ENCODE data around the gene PPP1R16B.
A peak's percentile ranks its signal among the peaks of the same experiment; 100 is the strongest.

The PPP1R16B gene

DNA sequence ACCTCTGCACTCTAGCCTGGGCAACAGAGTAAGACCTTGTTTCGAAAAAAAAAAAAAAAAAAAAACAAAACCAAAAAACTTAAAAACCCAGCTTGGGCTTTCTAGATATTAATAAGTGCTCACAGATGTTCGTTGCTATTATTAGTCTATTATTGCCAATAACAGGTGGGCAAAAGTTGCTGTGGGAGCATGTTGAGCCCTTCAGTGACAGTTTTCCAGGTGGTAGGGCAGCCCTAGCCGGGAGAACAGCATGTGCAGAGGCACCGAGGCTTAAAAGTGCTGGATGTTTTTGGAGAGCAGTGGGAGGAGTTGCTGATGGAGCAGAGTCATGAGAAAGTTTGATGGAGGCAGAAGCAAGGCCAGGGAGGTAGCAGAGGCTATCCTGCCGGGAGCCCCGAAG, 4.4 kb downstream of the PPP1R16B start:
- no peaks in the 10 kb centered on the region for H3K27me3 ChIP-seq (ENCODE audit: insufficient read depth, low read length)
- no peaks in the 10 kb centered on the region for H4K20me1 ChIP-seq (ENCODE audit: insufficient read depth, low read length)
- no peak overlapping the region for H3K4me3 ChIP-seq (ENCODE audit: low read depth, low read length, poor library complexity, severe bottlenecking)
- H3K27ac ChIP-seq (ENCODE audit: low read depth, low read length, poor library complexity, severe bottlenecking) = peak overlapping the region; percentile 90
- H3K4me2 ChIP-seq (ENCODE audit: low read length) = no peak overlapping the region; the same call in 1 of the 2 replicates
- no peak overlapping the region for H3K9ac ChIP-seq (ENCODE audit: low read length)
- no peaks in the 10 kb centered on the region for H3F3A ChIP-seq (ENCODE audit: insufficient read depth, low read length)
- H2AFZ ChIP-seq (ENCODE audit: low read length) = no peak overlapping the region
- peaks cover 37% of the 10 kb centered on the region; the same call in 1 of the 2 replicates for H3K36me3 ChIP-seq (ENCODE audit: insufficient read depth, low read length)
- no peaks in the 10 kb centered on the region for H3K9me2 ChIP-seq (ENCODE audit: low read depth, low read length)
- no peak for TF ChIP-seq EZH2 (IDR thresholded peaks at IDR 0.05; ENCODE audit: borderline replicate concordance, low read length)
- TF ChIP-seq, protein P1, sequence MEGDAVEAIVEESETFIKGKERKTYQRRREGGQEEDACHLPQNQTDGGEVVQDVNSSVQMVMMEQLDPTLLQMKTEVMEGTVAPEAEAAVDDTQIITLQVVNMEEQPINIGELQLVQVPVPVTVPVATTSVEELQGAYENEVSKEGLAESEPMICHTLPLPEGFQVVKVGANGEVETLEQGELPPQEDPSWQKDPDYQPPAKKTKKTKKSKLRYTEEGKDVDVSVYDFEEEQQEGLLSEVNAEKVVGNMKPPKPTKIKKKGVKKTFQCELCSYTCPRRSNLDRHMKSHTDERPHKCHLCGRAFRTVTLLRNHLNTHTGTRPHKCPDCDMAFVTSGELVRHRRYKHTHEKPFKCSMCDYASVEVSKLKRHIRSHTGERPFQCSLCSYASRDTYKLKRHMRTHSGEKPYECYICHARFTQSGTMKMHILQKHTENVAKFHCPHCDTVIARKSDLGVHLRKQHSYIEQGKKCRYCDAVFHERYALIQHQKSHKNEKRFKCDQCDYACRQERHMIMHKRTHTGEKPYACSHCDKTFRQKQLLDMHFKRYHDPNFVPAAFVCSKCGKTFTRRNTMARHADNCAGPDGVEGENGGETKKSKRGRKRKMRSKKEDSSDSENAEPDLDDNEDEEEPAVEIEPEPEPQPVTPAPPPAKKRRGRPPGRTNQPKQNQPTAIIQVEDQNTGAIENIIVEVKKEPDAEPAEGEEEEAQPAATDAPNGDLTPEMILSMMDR (IDR thresholded peaks at IDR 0.05; ENCODE audit: low read length) = no peak
- peaks cover 73% of the 10 kb centered on the region for H3K4me1 ChIP-seq (ENCODE audit: insufficient read depth, low read length, severe bottlenecking)
- peaks cover 80% of the 10 kb centered on the region for H3K79me2 ChIP-seq (ENCODE audit: insufficient read depth, low read length)
- no peaks in the 10 kb centered on the region for H3K9me3 ChIP-seq (ENCODE audit: low read length)

DNA sequence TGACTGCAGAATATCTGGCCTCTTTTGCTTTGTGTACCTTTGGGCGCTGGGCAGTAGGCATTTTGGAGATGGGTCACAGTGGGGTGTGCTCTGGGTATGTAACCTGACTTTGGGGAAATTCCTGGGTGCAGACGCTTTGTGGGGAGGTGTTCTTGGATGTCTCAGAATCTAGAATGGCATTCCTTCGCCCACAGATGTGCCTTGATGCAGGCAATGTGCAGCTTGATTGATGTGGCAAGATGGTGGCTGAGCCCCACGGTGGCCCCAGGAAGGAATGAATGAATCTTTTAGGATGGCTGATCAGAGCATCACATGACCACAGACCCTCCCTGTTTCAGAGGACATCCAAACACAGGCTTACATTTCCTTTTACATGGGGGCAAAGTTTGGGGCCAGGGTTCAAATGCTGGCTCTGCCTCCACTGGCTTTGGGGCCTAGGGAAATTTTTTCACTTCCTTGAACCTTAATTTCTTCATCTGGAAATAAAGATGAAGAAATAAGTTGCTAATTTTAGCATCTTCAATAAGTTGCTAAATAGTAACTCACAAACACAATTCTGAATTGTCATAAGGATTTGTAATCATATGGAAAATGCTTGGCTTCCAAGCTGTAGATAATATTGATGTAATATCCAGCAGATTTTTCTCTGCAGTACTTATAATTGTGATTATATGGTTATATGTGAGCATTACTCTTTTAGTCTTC, 5.6 kb downstream of the PPP1R16B start:
- H4K20me1 ChIP-seq (ENCODE audit: insufficient read depth, low read length) = no peaks in the 10 kb centered on the region
- TF ChIP-seq, protein P1 (IDR thresholded peaks at IDR 0.05; ENCODE audit: low read length) = no peak
- no peak for TF ChIP-seq EZH2 (IDR thresholded peaks at IDR 0.05; ENCODE audit: borderline replicate concordance, low read length)
- H2AFZ ChIP-seq (ENCODE audit: low read length) = no peak overlapping the region
- H3K4me2 ChIP-seq (ENCODE audit: low read length) = peak overlapping the region; percentile 51
- peaks cover 47% of the 10 kb centered on the region for H3K36me3 ChIP-seq (ENCODE audit: insufficient read depth, low read length)
- H3K27ac ChIP-seq (ENCODE audit: low read depth, low read length, poor library complexity, severe bottlenecking) = peak overlapping the region; percentile 90
- peaks cover 79% of the 10 kb centered on the region for H3K4me1 ChIP-seq (ENCODE audit: insufficient read depth, low read length, severe bottlenecking)
- H3K9ac ChIP-seq (ENCODE audit: low read length) = no peak overlapping the region; the same call in 1 of the 2 replicates
- no peaks in the 10 kb centered on the region for H3K27me3 ChIP-seq (ENCODE audit: insufficient read depth, low read length)
- peak overlapping the region; percentile 18 for H3K4me3 ChIP-seq (ENCODE audit: low read depth, low read length, poor library complexity, severe bottlenecking)
- H3K9me2 ChIP-seq (ENCODE audit: low read depth, low read length) = no peaks in the 10 kb centered on the region
- peaks cover 87% of the 10 kb centered on the region for H3K79me2 ChIP-seq (ENCODE audit: insufficient read depth, low read length)
- no peaks in the 10 kb centered on the region for H3K9me3 ChIP-seq (ENCODE audit: low read length)
- H3F3A ChIP-seq (ENCODE audit: insufficient read depth, low read length) = no peaks in the 10 kb centered on the region

DNA sequence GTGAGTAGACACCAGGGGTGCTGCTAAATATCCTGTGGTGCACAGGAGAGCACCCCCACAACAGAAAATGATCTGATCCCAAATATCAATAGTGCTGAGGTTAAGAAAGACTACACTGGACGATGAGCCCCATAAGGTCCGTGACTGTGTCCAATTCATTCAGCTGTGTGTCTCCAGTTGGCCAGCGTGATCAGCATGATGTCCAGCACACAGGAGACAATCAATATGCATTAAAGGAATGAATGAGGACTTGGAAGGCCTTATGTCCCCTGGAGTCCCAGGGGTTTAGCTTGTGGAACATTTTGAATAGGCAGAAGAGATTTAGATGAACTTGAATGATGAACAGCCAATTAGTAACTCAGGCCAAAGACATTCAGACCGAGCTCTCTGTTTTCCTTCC, 6.3 kb downstream of the PPP1R16B start:
- no peaks in the 10 kb centered on the region for H3K27me3 ChIP-seq (ENCODE audit: insufficient read depth, low read length)
- H3K36me3 ChIP-seq (ENCODE audit: insufficient read depth, low read length) = peaks cover 54% of the 10 kb centered on the region
- H3K27ac ChIP-seq (ENCODE audit: low read depth, low read length, poor library complexity, severe bottlenecking) = peak overlapping the region; percentile 90
- TF ChIP-seq EZH2 (IDR thresholded peaks at IDR 0.05; ENCODE audit: borderline replicate concordance, low read length) = no peak
- TF ChIP-seq, protein P1 (IDR thresholded peaks at IDR 0.05; ENCODE audit: low read length) = no peak
- H3K4me3 ChIP-seq (ENCODE audit: low read depth, low read length, poor library complexity, severe bottlenecking) = peak overlapping the region; percentile 18
- H3K9me2 ChIP-seq (ENCODE audit: low read depth, low read length) = no peaks in the 10 kb centered on the region
- no peak overlapping the region for H2AFZ ChIP-seq (ENCODE audit: low read length)
- no peaks in the 10 kb centered on the region for H4K20me1 ChIP-seq (ENCODE audit: insufficient read depth, low read length)
- peak overlapping the region; percentile 32; the same call in 1 of the 2 replicates for H3K9ac ChIP-seq (ENCODE audit: low read length)
- H3K9me3 ChIP-seq (ENCODE audit: low read length) = no peaks in the 10 kb centered on the region
- no peaks in the 10 kb centered on the region for H3F3A ChIP-seq (ENCODE audit: insufficient read depth, low read length)
- H3K79me2 ChIP-seq (ENCODE audit: insufficient read depth, low read length) = peaks cover 88% of the 10 kb centered on the region
- peak overlapping the region; percentile 51 for H3K4me2 ChIP-seq (ENCODE audit: low read length)
- peaks cover 80% of the 10 kb centered on the region for H3K4me1 ChIP-seq (ENCODE audit: insufficient read depth, low read length, severe bottlenecking)

All from OCI-LY1 (cell line).